ENCODE results near the gene SLC2A8.

- TF ChIP-seq CTCF (IDR thresholded peaks at IDR 0.05) (no peak), SIN3A (IDR thresholded peaks at IDR 0.05; ENCODE audit: borderline replicate concordance, insufficient read depth, low read depth, low read length) (no peak)
These were observed 10.0 kb downstream of the SLC2A8 start for GRCh38 chr9:127406799-127407491.

Data from Panc1 (cell line).